HG03521 (cell line): ENCODE results near the gene ANKRD33B.

ENCODE experiments used
- ATAC-seq: cut with Tn5 transposase; IDR thresholded peaks from one replicate; pipeline ENCODE4 v1.9.1; 2021; ENCODE audit warnings: mild to moderate bottlenecking, moderate library complexity; ENCODE audit not compliant: unreplicated experiment

Gene ANKRD33B

GRCh38 chr5:10671041-10672008 is 107.5 kb downstream of the ANKRD33B start:
- no peak for ATAC-seq

GRCh38 chr5:10672146-10673016 is 108.5 kb downstream of the ANKRD33B start:
- no peak for ATAC-seq

- no peak for ATAC-seq
These were observed 109.1 kb downstream of the ANKRD33B start for GRCh38 chr5:10673017-10673389.

GRCh38 chr5:10673407-10673806 is 109.5 kb downstream of the ANKRD33B start:
- ATAC-seq: no peak

- ATAC-seq: no peak
These were observed 110.2 kb downstream of the ANKRD33B start for GRCh38 chr5:10674096-10674495.

GRCh38 chr5:10674582-10674981 is 110.7 kb downstream of the ANKRD33B start:
- no peak for ATAC-seq

GRCh38 chr5:10675177-10675700 is 111.4 kb downstream of the ANKRD33B start:
- ATAC-seq: no peak

GRCh38 chr5:10676224-10676623 is 112.4 kb downstream of the ANKRD33B start:
- no peak for ATAC-seq

- ATAC-seq: no peak
These were observed 113.1 kb downstream of the ANKRD33B start for GRCh38 chr5:10676946-10677345.

GRCh38 chr5:10677533-10677932 is 113.7 kb downstream of the ANKRD33B start:
- ATAC-seq: no peak

- no peak for ATAC-seq
These were observed 114.4 kb downstream of the ANKRD33B start for GRCh38 chr5:10678244-10678643.

- ATAC-seq: no peak
These were observed 115.6 kb downstream of the ANKRD33B start for GRCh38 chr5:10679336-10679988.

GRCh38 chr5:10680876-10681481 is 117.1 kb downstream of the ANKRD33B start:
- no peak for ATAC-seq

- ATAC-seq: no peak
These were observed 118.1 kb downstream of the ANKRD33B start for GRCh38 chr5:10681731-10682679.

- ATAC-seq: no peak
These were observed 119.1 kb downstream of the ANKRD33B start for GRCh38 chr5:10682801-10683525.

GRCh38 chr5:10684303-10685086 is 120.6 kb downstream of the ANKRD33B start:
- ATAC-seq: peak; percentile 58

- ATAC-seq: peak; percentile 71
These were observed 121.2 kb downstream of the ANKRD33B start for GRCh38 chr5:10685115-10685521.

GRCh38 chr5:10686890-10687289 is 123.0 kb downstream of the ANKRD33B start:
- no peak for ATAC-seq
